ENCODE results near the gene RBMS3.

GRCh38 chr3:29936766-29937165, 655.9 kb downstream of the RBMS3 start:
- TF ChIP-seq CTCF (IDR thresholded peaks at IDR 0.05; ENCODE audit: poor library complexity) (no peak), EZH2phosphoT487 (IDR thresholded peaks at IDR 0.05; ENCODE audit: low read depth, severe bottlenecking, unreplicated experiment) (no peak), EZH2 (IDR thresholded peaks at IDR 0.05; ENCODE audit: borderline replicate concordance) (no peak)

Data from hepatocyte (in vitro differentiated cells).